ENCODE results near the gene IFI27L1.

IFI27L1 gene

GRCh38 chr14:94077823-94078222 lies 3.3 kb upstream of the IFI27L1 start:
- no peak for DNase-seq (ENCODE audit: low read depth in 2 of 2, low spot score in 1 of 2)

- DNase-seq (ENCODE audit: low read depth in 2 of 2, low spot score in 1 of 2), result no peak
Measured at GRCh38 chr14:94079891-94080620, 1.1 kb upstream of the IFI27L1 start.

GRCh38 chr14:94081386-94081820 lies 293 bp downstream of the IFI27L1 start:
- DNase-seq (ENCODE audit: low read depth in 2 of 2, low spot score in 1 of 2), result no peak

GRCh38 chr14:94087891-94088290 lies 6.8 kb downstream of the IFI27L1 start:
- DNase-seq (ENCODE audit: low read depth in 2 of 2, low spot score in 1 of 2), result no peak

GRCh38 chr14:94088516-94088915 lies 7.4 kb downstream of the IFI27L1 start:
- DNase-seq (ENCODE audit: low read depth in 2 of 2, low spot score in 1 of 2), result no peak

- no peak for DNase-seq (ENCODE audit: low read depth in 2 of 2, low spot score in 1 of 2)
Measured at GRCh38 chr14:94089479-94089878, 8.4 kb downstream of the IFI27L1 start.

GRCh38 chr14:94093418-94093817 lies 12.3 kb downstream of the IFI27L1 start:
- no peak for DNase-seq (ENCODE audit: low read depth in 2 of 2, low spot score in 1 of 2)

- no peak for DNase-seq (ENCODE audit: low read depth in 2 of 2, low spot score in 1 of 2)
Measured at GRCh38 chr14:94097091-94097490, 16.0 kb downstream of the IFI27L1 start.

- DNase-seq (ENCODE audit: low read depth in 2 of 2, low spot score in 1 of 2), result no peak
Measured at GRCh38 chr14:94098326-94098992, 17.3 kb downstream of the IFI27L1 start.

GRCh38 chr14:94099006-94099405 lies 17.9 kb downstream of the IFI27L1 start:
- no peak for DNase-seq (ENCODE audit: low read depth in 2 of 2, low spot score in 1 of 2)

- no peak for DNase-seq (ENCODE audit: low read depth in 2 of 2, low spot score in 1 of 2)
Measured at GRCh38 chr14:94100847-94101246, 19.7 kb downstream of the IFI27L1 start.

GRCh38 chr14:94101748-94102147 lies 20.6 kb downstream of the IFI27L1 start:
- no peak for DNase-seq (ENCODE audit: low read depth in 2 of 2, low spot score in 1 of 2)

GRCh38 chr14:94102768-94103482 lies 21.8 kb downstream of the IFI27L1 start:
- DNase-seq (ENCODE audit: low read depth in 2 of 2, low spot score in 1 of 2), result no peak

- DNase-seq (ENCODE audit: low read depth in 2 of 2, low spot score in 1 of 2), result no peak
Measured at GRCh38 chr14:94103554-94104150, 22.5 kb downstream of the IFI27L1 start.

- DNase-seq (ENCODE audit: low read depth in 2 of 2, low spot score in 1 of 2), result no peak
Measured at GRCh38 chr14:94104731-94105130, 23.6 kb downstream of the IFI27L1 start.

GRCh38 chr14:94109915-94110250 lies 28.8 kb downstream of the IFI27L1 start:
- DNase-seq (ENCODE audit: low read depth in 2 of 2, low spot score in 1 of 2), result no peak

- DNase-seq (ENCODE audit: low read depth in 2 of 2, low spot score in 1 of 2), result no peak
Measured at GRCh38 chr14:94110552-94111181, 29.6 kb downstream of the IFI27L1 start, which contains the start of gene IFI27. Gene IFI27, plus strand, starts transcription at chr14:94110736.

- DNase-seq (ENCODE audit: low read depth in 2 of 2, low spot score in 1 of 2), result no peak
Measured at GRCh38 chr14:94111276-94112095, 30.4 kb downstream of the IFI27L1 start.

GRCh38 chr14:94112513-94113063 lies 31.5 kb downstream of the IFI27L1 start:
- DNase-seq (ENCODE audit: low read depth in 2 of 2, low spot score in 1 of 2), result no peak

- no peak for DNase-seq (ENCODE audit: low read depth in 2 of 2, low spot score in 1 of 2)
Measured at GRCh38 chr14:94113073-94113472, 32.0 kb downstream of the IFI27L1 start.
